Nephron progenitor cell (in vitro differentiated cells): ENCODE measurements around the gene MAMDC4.
A peak's percentile ranks its signal among the peaks of the same experiment; 100 is the strongest.

Experiments
- DNase-seq: peaks from one replicate; pipeline ENCODE4 v3.0.0; 2021
- H3K27ac Mint-ChIP-seq: 2 replicates; pipeline ENCODE4 v1.8.0; 2021; ENCODE audit warnings: mild to moderate bottlenecking, moderate library complexity, mixed read lengths
- H3K27me3 Mint-ChIP-seq: 2 replicates; pipeline ENCODE4 v1.8.0; 2021; ENCODE audit warnings: mild to moderate bottlenecking, low read depth, mixed read lengths; ENCODE audit not compliant: poor library complexity
- H3K36me3 Mint-ChIP-seq: 2 replicates; pipeline ENCODE4 v1.8.0; 2021; ENCODE audit warnings: low read depth, mixed read lengths
- H3K4me1 Mint-ChIP-seq: 2 replicates; pipeline ENCODE4 v1.8.0; 2021; ENCODE audit warnings: mixed read lengths
- H3K4me3 Mint-ChIP-seq: 2 replicates; pipeline ENCODE4 v1.8.0; 2021; ENCODE audit warnings: mild to moderate bottlenecking, moderate library complexity, mixed read lengths
- H3K9me3 Mint-ChIP-seq: 2 replicates; pipeline ENCODE4 v1.8.0; 2021; ENCODE audit warnings: mild to moderate bottlenecking, moderate library complexity, mixed read lengths
- TF ChIP-seq, protein P1 (sequence below): fragments of 200-600 bp; sonication (generic); IDR thresholded peaks from 2 replicates; pipeline ENCODE4 v1.5.0; 2021; ENCODE audit warnings: antibody characterized with exemption

MAMDC4 gene

DNA sequence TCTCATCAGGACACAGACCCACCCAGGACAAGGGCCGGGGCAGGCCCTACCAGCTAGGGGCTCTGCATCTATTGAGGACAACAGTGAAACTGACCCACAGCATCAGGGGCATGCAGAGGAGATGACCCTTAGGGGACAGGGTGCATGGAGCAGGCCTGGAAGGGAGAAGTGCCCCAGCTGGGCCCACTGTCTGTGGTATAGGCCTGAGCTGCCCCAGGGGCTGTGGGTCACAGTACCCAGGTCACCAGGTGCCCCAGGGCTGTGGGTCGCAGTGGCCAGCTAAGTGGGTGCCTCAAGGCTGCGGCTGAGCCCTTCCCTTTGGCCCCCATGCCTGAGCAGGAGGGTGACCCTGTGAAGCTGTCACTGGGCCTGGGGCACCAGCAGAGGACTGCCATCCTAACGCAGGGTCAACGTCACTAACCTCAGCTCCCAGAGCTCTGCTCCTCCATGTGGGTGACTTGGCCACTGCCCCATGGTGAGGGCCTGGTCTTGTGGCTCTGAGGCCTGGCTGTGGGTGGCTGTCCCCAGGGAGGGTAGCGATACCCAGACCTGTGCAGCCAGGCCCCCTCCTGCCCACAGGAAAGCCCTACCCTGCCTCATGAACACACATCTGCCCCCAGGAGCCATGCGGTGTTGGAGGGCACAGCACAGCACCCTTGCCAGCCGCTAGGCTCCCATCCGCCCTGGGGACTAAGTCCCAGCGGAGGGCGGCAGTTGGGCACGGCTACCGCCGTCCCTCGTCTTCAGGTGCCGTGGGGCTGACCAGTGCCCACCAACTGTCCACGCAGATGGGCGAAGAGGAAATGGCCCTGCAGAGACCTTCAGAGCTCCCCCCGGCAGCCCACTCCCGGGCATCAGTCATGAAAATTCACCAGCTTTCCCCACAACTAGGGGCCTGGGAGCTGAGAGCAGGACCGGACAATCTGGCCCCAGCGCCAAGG, 9.1 kb downstream of the MAMDC4 start:
- peaks cover 6% of the 10 kb centered on the region for H3K4me1 Mint-ChIP-seq
- TF ChIP-seq, protein P1, sequence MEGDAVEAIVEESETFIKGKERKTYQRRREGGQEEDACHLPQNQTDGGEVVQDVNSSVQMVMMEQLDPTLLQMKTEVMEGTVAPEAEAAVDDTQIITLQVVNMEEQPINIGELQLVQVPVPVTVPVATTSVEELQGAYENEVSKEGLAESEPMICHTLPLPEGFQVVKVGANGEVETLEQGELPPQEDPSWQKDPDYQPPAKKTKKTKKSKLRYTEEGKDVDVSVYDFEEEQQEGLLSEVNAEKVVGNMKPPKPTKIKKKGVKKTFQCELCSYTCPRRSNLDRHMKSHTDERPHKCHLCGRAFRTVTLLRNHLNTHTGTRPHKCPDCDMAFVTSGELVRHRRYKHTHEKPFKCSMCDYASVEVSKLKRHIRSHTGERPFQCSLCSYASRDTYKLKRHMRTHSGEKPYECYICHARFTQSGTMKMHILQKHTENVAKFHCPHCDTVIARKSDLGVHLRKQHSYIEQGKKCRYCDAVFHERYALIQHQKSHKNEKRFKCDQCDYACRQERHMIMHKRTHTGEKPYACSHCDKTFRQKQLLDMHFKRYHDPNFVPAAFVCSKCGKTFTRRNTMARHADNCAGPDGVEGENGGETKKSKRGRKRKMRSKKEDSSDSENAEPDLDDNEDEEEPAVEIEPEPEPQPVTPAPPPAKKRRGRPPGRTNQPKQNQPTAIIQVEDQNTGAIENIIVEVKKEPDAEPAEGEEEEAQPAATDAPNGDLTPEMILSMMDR = no peak
- H3K27me3 Mint-ChIP-seq = no peaks in the 10 kb centered on the region

DNA sequence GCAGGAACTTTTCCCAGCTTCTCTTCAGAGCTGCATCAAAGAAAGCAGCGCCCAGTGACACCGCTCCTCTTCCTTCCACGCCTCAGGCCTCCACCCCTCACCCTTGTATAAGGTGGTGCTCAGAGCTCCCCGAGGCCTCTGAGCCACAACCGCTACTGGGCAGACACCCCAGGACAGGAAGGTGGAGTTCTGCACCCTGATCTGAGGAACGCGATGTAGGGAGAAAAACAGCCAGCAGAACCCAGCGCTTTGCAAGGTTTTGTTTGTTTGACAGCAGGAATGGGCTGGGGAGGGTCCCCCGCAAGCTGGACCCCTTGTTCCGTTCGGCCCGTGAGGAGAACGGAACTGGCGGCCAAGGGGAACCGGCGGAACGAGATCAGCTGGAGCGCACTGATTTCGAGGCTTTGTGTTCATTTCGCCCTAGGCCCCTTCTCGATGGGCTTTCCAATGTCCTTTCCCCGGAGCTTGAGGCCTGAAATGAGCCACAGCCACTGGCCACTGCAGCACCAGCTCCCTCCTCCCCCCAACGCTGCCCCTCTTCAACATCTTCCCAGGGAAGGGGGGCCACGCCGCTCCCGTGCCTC, 9.8 kb downstream of the MAMDC4 start:
- no peak for DNase-seq
- peak overlapping the region; percentile 66 for H3K27ac Mint-ChIP-seq
- no peaks in the 10 kb centered on the region for H3K27me3 Mint-ChIP-seq
- peaks cover under 1% of the 10 kb centered on the region for H3K9me3 Mint-ChIP-seq
- peaks cover 14% of the 10 kb centered on the region for H3K36me3 Mint-ChIP-seq
- no peak overlapping the region for H3K4me3 Mint-ChIP-seq
- TF ChIP-seq, protein P1 = no peak
- peaks cover 6% of the 10 kb centered on the region for H3K4me1 Mint-ChIP-seq

More for the DNA sequence above, 9.1 kb downstream of the MAMDC4 start:
- no peak for DNase-seq
- no peak overlapping the region for H3K27ac Mint-ChIP-seq
- peaks cover 14% of the 10 kb centered on the region for H3K36me3 Mint-ChIP-seq
- H3K9me3 Mint-ChIP-seq = no peaks in the 10 kb centered on the region
- H3K4me3 Mint-ChIP-seq = no peak overlapping the region

DNA sequence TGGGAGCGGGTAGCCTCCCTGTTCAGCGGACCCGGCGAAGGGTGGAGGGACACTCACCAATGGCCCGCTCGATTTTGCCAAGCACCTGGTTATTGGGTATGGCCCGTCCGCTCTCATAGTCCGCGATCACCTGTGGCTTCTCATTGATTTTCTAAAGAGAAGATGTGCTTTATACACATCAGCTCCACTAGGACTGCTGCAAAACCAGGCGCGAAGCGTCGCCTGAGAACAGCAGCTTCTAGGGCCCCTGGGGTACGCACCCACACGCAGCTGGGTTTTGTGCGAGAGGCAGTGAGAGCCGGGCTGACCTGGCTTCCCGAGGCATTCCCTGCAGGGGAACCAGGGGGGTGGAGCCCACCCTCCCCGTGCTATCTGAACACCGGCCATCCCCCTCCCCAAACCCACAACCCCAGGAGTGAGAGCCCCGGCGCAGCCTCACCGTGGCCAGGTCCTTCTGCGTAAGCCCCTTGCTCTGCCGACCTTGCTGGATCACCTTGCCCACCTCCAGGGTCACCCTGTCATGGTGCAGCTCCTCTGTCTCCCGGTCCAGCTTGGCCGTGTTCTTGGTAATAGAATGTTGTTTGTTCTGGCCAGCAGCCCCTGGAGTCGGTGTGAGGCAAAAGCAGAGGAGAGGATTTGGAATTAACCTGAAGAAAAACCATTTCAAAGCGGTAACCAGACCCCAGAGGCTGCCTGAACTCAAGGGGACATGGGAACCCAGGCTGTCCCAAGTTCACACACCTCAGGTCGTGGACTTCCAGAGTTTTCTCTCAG, 10.9 kb downstream of the MAMDC4 start:
- Mint-ChIP-seq H3K4me3 (no peak overlapping the region), H3K9me3 (peaks cover 11% of the 10 kb centered on the region), H3K36me3 (peaks cover 20% of the 10 kb centered on the region), H3K27ac (no peak overlapping the region), H3K4me1 (peaks cover 6% of the 10 kb centered on the region), H3K27me3 (no peaks in the 10 kb centered on the region)
- TF ChIP-seq, protein P1 = no peak
- DNase-seq = no peak

DNA sequence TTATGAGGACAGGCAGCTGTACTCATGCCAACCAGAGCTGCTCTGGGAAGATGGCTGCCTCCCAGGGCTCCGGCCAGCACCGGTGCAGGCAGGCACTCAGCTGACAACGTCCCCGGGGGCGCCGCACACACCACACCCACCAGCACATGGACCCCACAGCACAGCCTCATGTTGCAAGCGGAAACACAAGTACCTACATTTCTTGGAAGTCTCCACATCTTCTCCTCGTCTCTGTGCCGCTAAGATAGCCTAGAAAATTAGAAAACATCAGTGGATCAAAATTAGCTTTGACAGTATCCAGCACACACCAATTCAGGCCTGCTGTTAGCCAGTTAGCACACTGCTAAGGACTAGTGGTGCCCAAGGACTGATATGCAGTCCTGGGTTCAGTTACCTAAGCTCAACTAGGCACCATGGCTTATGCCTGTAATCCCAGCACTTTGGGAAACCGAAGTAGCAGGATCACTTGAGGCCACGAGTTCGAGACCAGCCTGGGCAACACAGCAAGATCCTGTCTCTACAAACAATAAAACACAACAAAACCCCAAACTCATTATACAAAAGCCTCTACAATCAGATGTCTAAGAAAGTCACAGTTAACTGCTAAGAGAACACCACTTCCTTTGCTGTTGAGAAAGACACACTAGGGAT, 11.6 kb downstream of the MAMDC4 start:
- Mint-ChIP-seq H3K4me1 (peaks cover 6% of the 10 kb centered on the region), H3K27ac (no peak overlapping the region), H3K4me3 (no peak overlapping the region), H3K27me3 (no peaks in the 10 kb centered on the region), H3K9me3 (peaks cover 19% of the 10 kb centered on the region), H3K36me3 (peaks cover 27% of the 10 kb centered on the region)
- TF ChIP-seq, protein P1 = no peak
- DNase-seq = no peak

DNA sequence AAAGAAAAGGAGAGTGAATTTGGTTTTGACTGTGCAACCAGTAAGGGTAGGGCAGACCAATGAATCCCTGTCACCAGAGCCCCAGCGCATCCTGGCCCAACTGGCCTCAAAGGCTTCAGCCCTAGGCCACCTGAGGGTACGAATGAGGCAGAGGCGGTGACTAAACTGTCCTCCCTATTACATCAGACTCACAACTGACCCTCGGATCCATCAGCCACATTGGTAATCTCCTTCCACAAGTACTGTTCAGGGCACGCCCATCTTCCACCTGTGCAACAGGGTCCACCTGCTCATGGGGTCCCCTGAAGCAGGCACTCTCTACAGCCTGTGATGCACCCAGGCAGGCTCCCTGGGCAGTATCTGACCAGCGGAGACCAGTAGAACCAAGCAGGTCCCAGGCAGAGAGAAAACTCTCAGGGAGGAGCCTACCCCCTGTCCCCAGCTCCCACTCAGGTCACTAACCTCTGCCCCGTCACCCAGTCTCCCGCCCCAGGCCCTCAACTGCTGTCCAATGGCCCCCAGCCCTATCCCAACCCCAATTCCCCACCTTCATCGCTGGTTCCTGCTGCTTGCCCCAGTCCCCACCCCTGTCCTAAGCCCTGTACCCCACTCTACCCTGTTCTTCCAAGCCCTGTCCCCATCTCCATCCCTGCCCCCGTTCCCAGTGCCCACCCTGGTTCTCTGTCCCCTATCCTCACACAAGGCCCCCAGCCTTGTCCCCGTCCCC, 13.1 kb downstream of the MAMDC4 start:
- H3K9me3 Mint-ChIP-seq = peaks cover 33% of the 10 kb centered on the region
- H3K4me1 Mint-ChIP-seq = peaks cover 6% of the 10 kb centered on the region
- peak overlapping the region; percentile 83 for H3K4me3 Mint-ChIP-seq
- peaks cover 39% of the 10 kb centered on the region for H3K36me3 Mint-ChIP-seq
- H3K27me3 Mint-ChIP-seq = peaks cover 4% of the 10 kb centered on the region
- no peak for DNase-seq
- TF ChIP-seq, protein P1 = no peak
- no peak overlapping the region for H3K27ac Mint-ChIP-seq
